ENCODE measurements around the gene OR10D3.
"Not testable (repeated sequence)": the region's sequence is repeated elsewhere in the genome, so short reads cannot be mapped to it uniquely, and the experiment has no call there.

- TF ChIP-seq, protein P1, sequence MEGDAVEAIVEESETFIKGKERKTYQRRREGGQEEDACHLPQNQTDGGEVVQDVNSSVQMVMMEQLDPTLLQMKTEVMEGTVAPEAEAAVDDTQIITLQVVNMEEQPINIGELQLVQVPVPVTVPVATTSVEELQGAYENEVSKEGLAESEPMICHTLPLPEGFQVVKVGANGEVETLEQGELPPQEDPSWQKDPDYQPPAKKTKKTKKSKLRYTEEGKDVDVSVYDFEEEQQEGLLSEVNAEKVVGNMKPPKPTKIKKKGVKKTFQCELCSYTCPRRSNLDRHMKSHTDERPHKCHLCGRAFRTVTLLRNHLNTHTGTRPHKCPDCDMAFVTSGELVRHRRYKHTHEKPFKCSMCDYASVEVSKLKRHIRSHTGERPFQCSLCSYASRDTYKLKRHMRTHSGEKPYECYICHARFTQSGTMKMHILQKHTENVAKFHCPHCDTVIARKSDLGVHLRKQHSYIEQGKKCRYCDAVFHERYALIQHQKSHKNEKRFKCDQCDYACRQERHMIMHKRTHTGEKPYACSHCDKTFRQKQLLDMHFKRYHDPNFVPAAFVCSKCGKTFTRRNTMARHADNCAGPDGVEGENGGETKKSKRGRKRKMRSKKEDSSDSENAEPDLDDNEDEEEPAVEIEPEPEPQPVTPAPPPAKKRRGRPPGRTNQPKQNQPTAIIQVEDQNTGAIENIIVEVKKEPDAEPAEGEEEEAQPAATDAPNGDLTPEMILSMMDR (IDR thresholded peaks at IDR 0.05), result not testable (repeated sequence)
- TF ChIP-seq EZH2 (IDR thresholded peaks at IDR 0.05; ENCODE audit: borderline replicate concordance, insufficient read depth, low read depth, low read length, poor library complexity, severe bottlenecking), result not testable (repeated sequence)
Observed at GRCh38 chr11:124224618-124225423, 41.7 kb downstream of the OR10D3 start.

Measured in B cell (primary cell).